Keratinocyte (primary cell): ENCODE results near the gene MPV17L2. TPM values are rescaled to one million over a fixed set of nuclear protein-coding genes. Genes with fewer than 3 reads are reported as not detected.

ENCODE experiments used
- DNase-seq: peaks from one replicate; pipeline ENCODE4 v3.0.0-alpha.2; 2011; ENCODE audit warnings: low read depth, missing footprints, low spot score
- FAIRE-seq: peaks from 2 replicates; lab custom pipeline; 2011; peaks lifted over from hg19 to GRCh38; lab: Jason Lieb, UNC
- H2AFZ ChIP-seq: 2 replicates; pipeline ENCODE4 v1.6.0; 2012; ENCODE audit warnings: low read length, control low read depth, inconsistent platforms; ENCODE audit not compliant: control insufficient read depth
- H3K27ac ChIP-seq: 2 replicates; pipeline ENCODE4 v1.5.1; 2011; ENCODE audit warnings: low read length; ENCODE audit not compliant: control insufficient read depth, insufficient read depth
- H3K27me3 ChIP-seq: 3 replicates; pipeline ENCODE4 v1.6.0; 2011; ENCODE audit warnings: low read length; ENCODE audit not compliant: control insufficient read depth, insufficient read depth; ENCODE audit errors: extremely low read depth
- H3K36me3 ChIP-seq, 2 experiments: 2 replicates in 1 of 2; 3 replicates in 1 of 2; pipeline ENCODE4 v1.5.1; 2011; ENCODE audit warnings: low read length in 2 of 2, mild to moderate bottlenecking in 1 of 2; ENCODE audit not compliant: control insufficient read depth in 2 of 2, insufficient read depth in 2 of 2; ENCODE audit errors: extremely low read depth in 1 of 2
- H3K4me1 ChIP-seq: 3 replicates; pipeline ENCODE4 v1.5.1; 2011; ENCODE audit warnings: low read length; ENCODE audit not compliant: control insufficient read depth, insufficient read depth; ENCODE audit errors: extremely low read depth
- H3K4me2 ChIP-seq: 3 replicates; pipeline ENCODE4 v1.6.0; 2011; ENCODE audit warnings: low read depth, low read length; ENCODE audit not compliant: control insufficient read depth, insufficient read depth; ENCODE audit errors: extremely low read depth
- H3K4me3 ChIP-seq, 3 experiments: fragments of 200-600 bp in 1 of 3; sonication (generic) in 1 of 3; 2 replicates in 2 of 3; 3 replicates in 1 of 3; pipeline ENCODE4 v1.5.1; 2011 to 2016; ENCODE audit warnings: low read length in 3 of 3, mild to moderate bottlenecking in 3 of 3, control low read depth in 2 of 3, inconsistent platforms in 1 of 3, low read depth in 1 of 3, mixed read lengths in 1 of 3, mixed run types in 1 of 3, moderate library complexity in 1 of 3; ENCODE audit not compliant: control insufficient read depth in 2 of 3, insufficient read depth in 2 of 3; ENCODE audit errors: extremely low read depth in 1 of 3
- H3K79me2 ChIP-seq: 2 replicates; pipeline ENCODE4 v1.6.0; 2012; ENCODE audit warnings: low read length; ENCODE audit not compliant: control insufficient read depth, insufficient read depth
- H3K9ac ChIP-seq: 3 replicates; pipeline ENCODE4 v1.6.0; 2011; ENCODE audit warnings: low read length; ENCODE audit not compliant: control insufficient read depth, insufficient read depth; ENCODE audit errors: extremely low read depth
- H3K9me1 ChIP-seq: 3 replicates; pipeline ENCODE4 v1.6.0; 2011; ENCODE audit warnings: low read length; ENCODE audit not compliant: control insufficient read depth, insufficient read depth; ENCODE audit errors: extremely low read depth
- H3K9me3 ChIP-seq: 2 replicates; pipeline ENCODE4 v1.5.1; 2012; ENCODE audit warnings: low read depth, low read length; ENCODE audit not compliant: control insufficient read depth
- H4K20me1 ChIP-seq: 3 replicates; pipeline ENCODE4 v1.6.0; 2011; ENCODE audit warnings: low read length; ENCODE audit not compliant: control insufficient read depth, insufficient read depth; ENCODE audit errors: extremely low read depth
- CTCF ChIP-seq, 3 experiments: IDR thresholded peaks in 1 of 3; conservative IDR thresholded peaks in 1 of 3; optimal IDR thresholded peaks in 1 of 3; 2 replicates in 2 of 3; 3 replicates in 1 of 3; pipeline versions ENCODE3 to v1.5.1; 2011; ENCODE audit warnings: low read length in 3 of 3, mild to moderate bottlenecking in 3 of 3, moderate library complexity in 2 of 3, control low read depth in 1 of 3, inconsistent platforms in 1 of 3; ENCODE audit not compliant: insufficient read depth in 2 of 3; ENCODE audit errors: extremely low read depth in 1 of 3
- EZH2 ChIP-seq: IDR thresholded peaks from one replicate; pipeline ENCODE4 v1.6.1; 2012; ENCODE audit warnings: inconsistent platforms, mild to moderate bottlenecking, low read length, moderate library complexity
- dilution Hi-C: fragments of 300-500 bp; cut with MboI; formaldehyde crosslinking; loops from one replicate; pipeline ENCODE4 v1.7.0; 2020; ENCODE audit warnings: low sequenced_read_pairs; ENCODE audit not compliant: extremely low pct_ligation_motif_present
- polyA plus RNA-seq, 5 experiments: library from polyadenylated mRNA; depleted of rRNA in 3 of 5; stranded (reverse) in 3 of 5; stranded (forward) in 1 of 5; unstranded in 1 of 5; fragments of >200 nt; gene quantifications; 1 replicate in 1 of 5; 2 replicates in 3 of 5; 3 replicates in 1 of 5; pipeline versions ENCODE4 v1.2.1 to v1.2.3, GENCODE V29; 2011 to 2012; ENCODE audit warnings: missing spikeins in 2 of 5, low read depth in 1 of 5, low replicate concordance in 1 of 5

The MPV17L2 gene
- polyA plus RNA-seq, 1 donor (not counting 4 experiments of a cell fraction or from before 2014, with no cell fraction given) = 26.3 TPM

- Histone ChIP-seq H3K79me2 (peaks cover 17% of the 10 kb centered on the region), H3K4me3 (peak within 1 kb of the TSS; percentile 82 to 87 (median 85)), H3K36me3 (peaks cover 2 to 4% of the 10 kb centered on the region in 2 experiments), H3K9ac (peak within 1 kb of the TSS; percentile 96), H2AFZ (peak within 1 kb of the TSS; percentile 94), H3K4me1 (peaks cover 29% of the 10 kb centered on the region), H3K4me2 (peak within 1 kb of the TSS; percentile 93), H3K27me3 (no peaks in the 10 kb centered on the region), H3K27ac (peak within 1 kb of the TSS; percentile 96), H3K9me3 (no peaks in the 10 kb centered on the region), H3K9me1 (no peaks in the 10 kb centered on the region), H4K20me1 (no peaks in the 10 kb centered on the region)
- FAIRE-seq = peak; percentile 81
- peak; percentile 88 for DNase-seq
- TF ChIP-seq EZH2 (no peak), CTCF (optimal IDR thresholded peaks at IDR 0.05 in 1 of 3, IDR thresholded peaks at IDR 0.05 in 1 of 3, conservative IDR thresholded peaks at IDR 0.05 in 1 of 3; ENCODE audit: extremely low read depth in 1 of 3, insufficient read depth in 2 of 3, low read length in 3 of 3) (peak in 1 of 3 experiments; percentile 4)
- dilution Hi-C loops = no loop called here
Measured at GRCh38 chr19:18152817-18153555, 40.0 kb upstream of the MPV17L2 start, which contains the start of gene PIK3R2. TSS of gene PIK3R2 (plus strand) at chr19:18153163. CDS start at chr19:18155880, 2,717 bp downstream.

GRCh38 chr19:18153556-18154134, 39.4 kb upstream of the MPV17L2 start:
- FAIRE-seq = no peak
- Histone ChIP-seq H3K79me2 (peaks cover 17% of the 10 kb centered on the region), H3K9me3 (no peaks in the 10 kb centered on the region), H3K36me3 (peaks cover 2 to 4% of the 10 kb centered on the region in 2 experiments), H3K27ac (peak overlapping the region; percentile 71), H4K20me1 (no peaks in the 10 kb centered on the region), H3K9me1 (no peaks in the 10 kb centered on the region), H2AFZ (peak overlapping the region; percentile 60), H3K9ac (peak overlapping the region; percentile 96), H3K27me3 (no peaks in the 10 kb centered on the region), H3K4me1 (peaks cover 29% of the 10 kb centered on the region), H3K4me2 (peak overlapping the region; percentile 82), H3K4me3 (peak overlapping the region; percentile 69 to 87 (median 82))
- no peak for TF ChIP-seq EZH2
- TF ChIP-seq CTCF (optimal IDR thresholded peaks at IDR 0.05 in 1 of 3, IDR thresholded peaks at IDR 0.05 in 1 of 3, conservative IDR thresholded peaks at IDR 0.05 in 1 of 3; ENCODE audit: extremely low read depth in 1 of 3, insufficient read depth in 2 of 3, low read length in 3 of 3) = no peak
- dilution Hi-C loops = no loop called here
- DNase-seq = no peak
